ENCODE measurements around the gene ABCF2. TPM values are rescaled to one million over a fixed set of nuclear protein-coding genes. Genes with fewer than 3 reads are reported as not detected.

ABCF2 gene
- total RNA-seq, 1 experiment from 2014 or later: 82.5 TPM

DNA sequence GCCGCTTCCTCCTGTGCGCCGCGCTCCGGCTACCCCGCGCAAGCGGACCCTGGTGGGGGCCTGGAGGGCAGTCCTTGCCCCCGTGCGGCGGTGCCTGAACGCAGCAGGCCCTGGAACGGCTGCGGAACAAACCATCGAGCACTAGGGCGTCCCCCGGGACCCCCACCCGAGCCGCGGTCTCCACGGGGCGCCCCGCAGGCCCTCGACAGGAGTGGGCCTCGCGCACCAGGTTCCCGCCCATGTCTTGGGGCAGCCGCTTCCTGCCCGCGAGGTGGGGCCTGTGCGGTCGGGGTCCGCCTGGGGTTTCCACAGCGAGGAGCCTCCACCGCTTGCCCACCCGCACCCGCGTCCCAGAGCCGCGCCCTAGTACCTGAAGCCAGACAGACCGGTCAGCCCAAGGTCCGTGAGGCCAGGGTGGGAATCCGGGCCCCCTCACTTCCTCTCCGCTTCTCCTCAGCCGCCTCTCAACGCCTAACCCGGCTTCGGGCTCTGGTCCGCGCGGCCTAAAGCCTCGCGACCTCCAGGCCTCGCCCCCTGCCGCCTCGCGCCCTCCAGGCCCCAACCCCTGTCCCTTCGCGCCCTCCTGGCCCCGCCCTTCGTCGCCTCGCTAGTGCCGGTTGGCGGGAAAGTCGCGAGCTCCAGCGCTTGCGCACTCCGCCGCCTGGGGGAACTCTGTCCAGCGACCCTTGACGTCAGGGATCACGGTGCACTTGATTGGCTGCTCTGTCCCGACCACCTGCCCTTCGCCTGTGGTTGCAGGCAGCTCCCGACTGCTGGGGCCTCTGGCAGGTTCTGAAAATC lies 52.6 kb downstream of the ABCF2 start:
- no peak for DNase-seq (ENCODE audit: low spot score)

DNA sequence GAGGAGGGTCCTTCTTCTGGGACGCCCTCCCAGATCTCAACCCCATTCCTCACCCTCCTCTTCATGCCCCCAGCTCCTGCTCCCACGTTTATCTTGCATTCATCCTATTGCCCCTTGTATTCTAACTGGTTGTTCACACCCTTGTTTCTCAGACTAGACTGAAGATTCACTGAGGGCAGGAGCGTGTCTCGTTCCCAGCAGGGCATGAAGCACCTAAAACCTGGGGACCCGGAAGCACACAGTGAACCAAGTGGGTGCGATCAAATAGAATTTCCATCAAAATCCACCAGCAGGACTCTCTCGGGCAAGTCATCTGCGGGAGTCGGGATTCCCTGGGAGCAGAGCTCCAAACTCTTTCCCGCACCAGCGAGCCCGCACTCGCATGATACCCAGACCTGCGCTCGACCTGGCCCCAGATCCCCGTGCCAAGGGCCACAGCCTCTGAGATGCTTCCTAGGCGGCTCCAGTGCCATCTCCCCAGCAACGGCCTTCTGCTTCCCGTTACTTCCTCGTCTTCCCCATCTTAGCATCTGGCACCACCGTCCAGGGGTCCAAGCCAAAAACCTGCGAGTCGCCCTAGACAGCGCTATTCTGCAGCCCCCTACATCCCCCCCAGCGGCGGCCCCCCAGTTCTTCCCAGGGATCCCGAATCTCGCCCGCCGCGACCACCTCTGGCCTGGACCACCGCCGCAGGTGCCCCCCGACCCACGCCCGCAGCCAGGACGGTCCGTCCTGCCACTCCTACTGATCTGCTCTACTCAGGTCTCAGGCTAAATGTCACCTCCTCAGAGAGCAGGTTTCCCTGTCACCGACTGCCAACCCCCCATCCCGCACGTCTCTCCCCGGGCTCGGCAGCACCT lies 53.4 kb downstream of the ABCF2 start:
- no peak for DNase-seq (ENCODE audit: low spot score)

GRCh38 chr7:151172273-151173141 lies 54.5 kb downstream of the ABCF2 start:
- peak; percentile 92 for DNase-seq (ENCODE audit: low spot score)

DNA sequence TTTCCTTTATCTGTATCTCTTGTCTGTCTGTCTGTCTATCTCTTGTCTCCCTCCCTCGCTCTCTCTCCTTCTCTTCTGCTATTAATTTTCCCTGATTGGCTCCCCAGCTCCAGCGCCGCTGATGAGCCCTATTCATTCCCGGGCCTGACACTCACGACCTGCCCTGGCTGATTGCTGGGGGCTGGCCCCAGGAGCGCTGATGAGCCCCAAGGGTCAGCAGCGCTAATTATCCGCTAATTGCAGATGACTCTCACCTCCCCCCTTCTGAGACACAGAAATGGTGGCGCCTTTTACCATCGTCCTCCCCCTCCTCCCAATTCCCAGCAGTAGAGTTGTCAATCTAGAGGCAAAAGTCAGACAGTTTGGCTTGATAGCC lies 58.2 kb downstream of the ABCF2 start:
- no peak for DNase-seq (ENCODE audit: low spot score)

DNA sequence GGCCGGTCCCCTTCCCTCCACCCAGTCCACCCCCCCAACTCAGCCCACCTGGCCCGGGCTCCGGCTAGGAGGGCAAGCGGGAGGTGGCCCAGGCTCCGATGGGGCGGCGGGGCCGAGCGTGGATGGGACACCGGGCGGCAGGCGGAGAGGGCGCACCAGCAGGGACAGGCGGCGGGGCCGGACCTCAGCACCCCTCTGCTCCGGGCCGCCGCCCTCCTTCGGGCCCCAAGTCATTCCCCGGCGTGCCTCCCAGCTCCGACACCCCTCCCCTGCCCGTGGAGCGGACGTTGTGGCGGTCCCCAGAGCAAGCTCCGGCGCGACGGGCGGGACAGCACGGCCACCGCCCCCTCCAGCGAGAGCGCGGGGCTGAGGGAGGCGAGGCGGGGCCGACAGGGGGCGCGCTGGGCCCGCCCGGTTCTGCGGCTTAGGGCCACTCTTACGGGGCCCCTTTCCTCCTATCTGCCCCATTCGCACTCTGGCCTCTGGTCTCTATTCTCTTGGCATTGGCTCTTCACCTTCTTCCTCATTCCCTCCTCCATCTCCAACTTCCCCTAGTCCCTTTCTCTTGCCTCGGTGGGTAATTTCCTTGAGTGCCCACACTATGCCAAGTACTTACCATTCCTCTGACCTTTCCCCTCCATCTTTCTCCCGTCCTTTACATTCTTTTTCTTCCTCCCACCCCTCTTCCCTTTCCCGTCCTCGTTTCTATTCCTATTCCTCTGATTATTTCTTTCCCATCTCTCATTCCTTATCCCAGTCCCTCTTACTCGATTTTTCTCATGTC lies 58.8 kb downstream of the ABCF2 start:
- peak; percentile 33 for DNase-seq (ENCODE audit: low spot score)

DNA sequence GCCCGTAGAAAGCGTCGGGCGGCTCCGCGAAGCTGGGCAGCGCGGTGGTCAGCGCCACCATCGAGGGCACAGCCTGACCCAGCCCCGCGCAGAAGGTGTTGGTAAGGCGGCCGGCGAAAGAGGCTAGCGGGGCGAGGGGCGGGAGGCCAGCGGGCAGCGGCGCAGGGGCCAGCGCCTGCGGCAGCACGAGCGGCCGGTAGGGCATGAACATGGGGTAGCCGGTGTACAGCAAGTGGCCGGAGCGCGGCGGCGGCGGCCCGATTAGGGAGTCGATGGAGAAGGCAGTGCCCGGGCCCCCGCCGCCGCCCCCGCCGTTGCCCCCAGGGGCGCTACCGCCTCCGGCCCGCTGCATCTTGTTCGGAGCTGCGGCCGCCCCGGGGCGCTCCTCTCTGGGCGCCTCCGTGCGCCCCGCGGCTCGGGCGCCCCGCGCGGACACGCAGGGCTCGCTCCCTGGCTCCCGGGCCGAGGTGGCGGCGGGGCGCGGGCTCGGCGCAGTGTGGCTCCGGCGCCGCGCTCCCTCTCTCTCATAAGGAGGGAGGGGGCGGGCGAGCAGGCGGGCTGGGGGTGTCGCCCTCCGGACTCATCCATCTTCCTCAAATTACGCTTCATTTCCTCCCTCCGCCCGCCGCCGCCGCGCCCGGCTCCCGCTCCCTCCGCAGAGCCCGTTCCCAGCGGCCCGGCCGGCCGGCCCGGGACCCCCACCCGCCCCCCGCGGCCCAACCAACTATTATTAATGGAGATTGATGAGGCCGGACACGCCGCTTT lies 59.6 kb downstream of the ABCF2 start, which contains the start of gene GBX1:
Gene GBX1, minus strand, starts transcription at position 498 of the 765 bp plus-strand sequence. Its CDS starts 146 bp downstream, at position 352.
- no peak for DNase-seq (ENCODE audit: low spot score)

DNA sequence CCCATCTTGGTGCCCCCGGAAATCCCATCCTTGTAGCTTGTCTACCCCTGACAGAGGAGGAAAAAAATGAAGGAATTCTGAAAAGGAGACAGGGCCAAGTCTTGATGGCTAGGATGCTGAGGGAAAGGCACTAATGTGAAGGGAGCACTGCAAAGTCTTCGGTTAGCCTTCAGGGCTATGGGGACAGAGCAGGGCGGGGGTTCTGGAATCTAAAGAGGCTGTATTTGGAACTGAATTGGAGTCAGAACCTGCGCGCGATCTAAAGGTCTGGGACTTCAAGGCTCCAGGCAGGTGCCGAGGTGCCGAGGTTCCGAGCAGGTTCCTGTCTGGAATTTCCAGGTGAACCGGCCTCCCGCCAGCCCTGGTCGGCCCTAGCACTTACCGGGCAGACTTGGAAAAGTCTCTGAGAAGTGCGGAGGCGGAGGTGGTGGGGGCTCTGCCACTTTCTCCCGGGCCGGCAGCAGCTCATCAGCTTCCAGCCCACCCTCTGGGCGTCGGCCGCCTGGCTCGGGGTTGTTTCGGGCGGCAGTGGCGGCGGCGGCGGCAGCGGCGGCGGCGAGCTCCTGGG lies 60.3 kb downstream of the ABCF2 start:
- DNase-seq (ENCODE audit: low spot score): no peak

Other genes with a start within 250 kb of the ABCF2 start
- 2.2 and 2.8 TPM in 2 replicates for gene KCNH2, start 248.9 kb downstream of the ABCF2 start, total RNA-seq (2014; rRNA removed; shearing (Covaris generic))
- gene NOS3, start 236.2 kb downstream of the ABCF2 start, total RNA-seq (2014; rRNA removed; shearing (Covaris generic)): 6.7 and 13.0 TPM in 2 replicates
- 0.47 and 1.0 TPM in 2 replicates for gene ATG9B, start 202.7 kb downstream of the ABCF2 start, total RNA-seq (2014; rRNA removed; shearing (Covaris generic))
- 81.6 and 97.8 TPM in 2 replicates for gene ABCB8, start 198.8 kb downstream of the ABCF2 start, total RNA-seq (2014; rRNA removed; shearing (Covaris generic))
- gene ASIC3, start 178.7 kb downstream of the ABCF2 start, total RNA-seq (2014; rRNA removed; shearing (Covaris generic)): 1.5 and 2.2 TPM in 2 replicates
- gene CDK5, start 169.3 kb downstream of the ABCF2 start, total RNA-seq (2014; rRNA removed; shearing (Covaris generic)): 43.6 and 62.6 TPM in 2 replicates
- 851 and 1,005 TPM in 2 replicates for gene SLC4A2, start 167.6 kb downstream of the ABCF2 start, total RNA-seq (2014; rRNA removed; shearing (Covaris generic))
- gene FASTK, start 146.4 kb downstream of the ABCF2 start, total RNA-seq (2014; rRNA removed; shearing (Covaris generic)): 265 and 300 TPM in 2 replicates
- 258 and 264 TPM in 2 replicates for gene TMUB1, start 143.7 kb downstream of the ABCF2 start, total RNA-seq (2014; rRNA removed; shearing (Covaris generic))
- gene AGAP3, start 140.7 kb downstream of the ABCF2 start, total RNA-seq (2014; rRNA removed; shearing (Covaris generic)): 140 and 162 TPM in 2 replicates
- gene GBX1, start 59.5 kb downstream of the ABCF2 start, total RNA-seq (2014; rRNA removed; shearing (Covaris generic)): not detected in 2 replicates
- not detected in 2 replicates for gene ASB10, start 40.0 kb downstream of the ABCF2 start, total RNA-seq (2014; rRNA removed; shearing (Covaris generic))
- not detected in 2 replicates for gene H2BK1, start 16.7 kb downstream of the ABCF2 start, total RNA-seq (2014; rRNA removed; shearing (Covaris generic))
- 72.5 and 87.7 TPM in 2 replicates for gene CHPF2, start 5.3 kb upstream of the ABCF2 start, total RNA-seq (2014; rRNA removed; shearing (Covaris generic))
- 1.1 and 1.3 TPM in 2 replicates for gene SMARCD3, start 21.5 kb upstream of the ABCF2 start, total RNA-seq (2014; rRNA removed; shearing (Covaris generic))
- gene NUB1, start 114.6 kb upstream of the ABCF2 start, total RNA-seq (2014; rRNA removed; shearing (Covaris generic)): 34.3 and 39.5 TPM in 2 replicates
- gene WDR86, start 182.8 kb upstream of the ABCF2 start, total RNA-seq (2014; rRNA removed; shearing (Covaris generic)): 1.8 and 2.0 TPM in 2 replicates
- 1.4 TPM in 1 of 2 replicates, not detected in the other for gene CRYGN, start 212.9 kb upstream of the ABCF2 start, total RNA-seq (2014; rRNA removed; shearing (Covaris generic))